HG02798 (cell line): Measurements from ENCODE around the gene NUDT3.
A peak's percentile ranks its signal among the peaks of the same experiment; 100 is the strongest.
"Not testable (repeated sequence)": the region's sequence is repeated elsewhere in the genome, so short reads cannot be mapped to it uniquely, and the experiment has no call there.

Experiments
- ATAC-seq: cut with Tn5 transposase; IDR thresholded peaks from one replicate; pipeline ENCODE4 v1.9.1; 2021; ENCODE audit warnings: mild to moderate bottlenecking; ENCODE audit not compliant: unreplicated experiment, poor library complexity

The NUDT3 gene

GRCh38 chr6:34393191-34393965 lies 909 bp upstream of the NUDT3 start:
- no peak for ATAC-seq

GRCh38 chr6:34391786-34392496 lies 528 bp downstream of the NUDT3 start:
- ATAC-seq, result peak; percentile 15

GRCh38 chr6:34391473-34391785 lies 1.0 kb downstream of the NUDT3 start:
- ATAC-seq, result no peak

- ATAC-seq, result no peak
These were observed 1.7 kb downstream of the NUDT3 start for GRCh38 chr6:34390531-34391472.

GRCh38 chr6:34389034-34389433 lies 3.4 kb downstream of the NUDT3 start:
- ATAC-seq, result no peak

GRCh38 chr6:34388421-34388820 lies 4.0 kb downstream of the NUDT3 start:
- ATAC-seq, result no peak

- no peak for ATAC-seq
These were observed 5.9 kb downstream of the NUDT3 start for GRCh38 chr6:34386316-34387137.

GRCh38 chr6:34385793-34386195 lies 6.7 kb downstream of the NUDT3 start:
- ATAC-seq, result no peak

GRCh38 chr6:34384321-34385153 lies 7.9 kb downstream of the NUDT3 start:
- no peak for ATAC-seq

- ATAC-seq, result no peak
These were observed 8.7 kb downstream of the NUDT3 start for GRCh38 chr6:34383656-34384320.

- ATAC-seq, result no peak
These were observed 9.3 kb downstream of the NUDT3 start for GRCh38 chr6:34383161-34383631.

GRCh38 chr6:34381081-34381480 lies 11.4 kb downstream of the NUDT3 start:
- no peak for ATAC-seq

GRCh38 chr6:34378470-34378869 lies 14.0 kb downstream of the NUDT3 start:
- ATAC-seq, result no peak

GRCh38 chr6:34377984-34378383 lies 14.5 kb downstream of the NUDT3 start:
- ATAC-seq, result no peak

GRCh38 chr6:34377571-34377970 lies 14.9 kb downstream of the NUDT3 start:
- ATAC-seq, result not testable (repeated sequence)

- no peak for ATAC-seq
These were observed 16.6 kb downstream of the NUDT3 start for GRCh38 chr6:34375833-34376232.

- ATAC-seq, result no peak
These were observed 18.0 kb downstream of the NUDT3 start for GRCh38 chr6:34374508-34374907.

GRCh38 chr6:34374069-34374468 lies 18.4 kb downstream of the NUDT3 start:
- no peak for ATAC-seq

- ATAC-seq, result no peak
These were observed 19.0 kb downstream of the NUDT3 start for GRCh38 chr6:34373511-34373910.
